Measurements from ENCODE around the gene PRRC2C.
"Not testable (repeated sequence)": the region's sequence is repeated elsewhere in the genome, so short reads cannot be mapped to it uniquely, and the experiment has no call there.

PRRC2C gene

DNA sequence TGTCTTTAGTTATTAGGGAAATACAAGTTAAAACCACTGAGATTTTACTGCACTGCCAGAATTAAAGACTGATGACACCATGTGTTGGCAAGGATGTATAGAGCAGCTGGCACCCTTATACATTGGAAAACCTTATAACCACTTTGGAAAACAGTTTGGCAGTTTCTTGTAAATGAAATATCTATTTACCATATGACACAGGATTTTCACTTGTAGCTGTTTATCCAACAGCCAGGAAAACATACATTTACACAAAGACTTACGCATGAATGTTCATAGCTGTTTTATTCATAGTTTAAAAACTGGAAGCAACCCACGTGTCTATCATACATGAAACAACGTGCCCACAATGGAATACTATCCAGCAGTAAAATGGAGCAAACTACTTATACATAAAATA lies 45.3 kb downstream of the PRRC2C start:
- DNase-seq, result no peak
- TF ChIP-seq, protein P1, sequence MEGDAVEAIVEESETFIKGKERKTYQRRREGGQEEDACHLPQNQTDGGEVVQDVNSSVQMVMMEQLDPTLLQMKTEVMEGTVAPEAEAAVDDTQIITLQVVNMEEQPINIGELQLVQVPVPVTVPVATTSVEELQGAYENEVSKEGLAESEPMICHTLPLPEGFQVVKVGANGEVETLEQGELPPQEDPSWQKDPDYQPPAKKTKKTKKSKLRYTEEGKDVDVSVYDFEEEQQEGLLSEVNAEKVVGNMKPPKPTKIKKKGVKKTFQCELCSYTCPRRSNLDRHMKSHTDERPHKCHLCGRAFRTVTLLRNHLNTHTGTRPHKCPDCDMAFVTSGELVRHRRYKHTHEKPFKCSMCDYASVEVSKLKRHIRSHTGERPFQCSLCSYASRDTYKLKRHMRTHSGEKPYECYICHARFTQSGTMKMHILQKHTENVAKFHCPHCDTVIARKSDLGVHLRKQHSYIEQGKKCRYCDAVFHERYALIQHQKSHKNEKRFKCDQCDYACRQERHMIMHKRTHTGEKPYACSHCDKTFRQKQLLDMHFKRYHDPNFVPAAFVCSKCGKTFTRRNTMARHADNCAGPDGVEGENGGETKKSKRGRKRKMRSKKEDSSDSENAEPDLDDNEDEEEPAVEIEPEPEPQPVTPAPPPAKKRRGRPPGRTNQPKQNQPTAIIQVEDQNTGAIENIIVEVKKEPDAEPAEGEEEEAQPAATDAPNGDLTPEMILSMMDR (IDR thresholded peaks at IDR 0.05; ENCODE audit: low read depth, low read length), result no peak
- H3K4me1 ChIP-seq, result no peaks in the 10 kb centered on the region
- H3K9me3 ChIP-seq, result no peaks in the 10 kb centered on the region
- H3K36me3 ChIP-seq, result peaks cover 84% of the 10 kb centered on the region
- no peak overlapping the region for H3K4me3 ChIP-seq (ENCODE audit: low read depth, low read length)
- no peaks in the 10 kb centered on the region for H3K27me3 ChIP-seq

DNA sequence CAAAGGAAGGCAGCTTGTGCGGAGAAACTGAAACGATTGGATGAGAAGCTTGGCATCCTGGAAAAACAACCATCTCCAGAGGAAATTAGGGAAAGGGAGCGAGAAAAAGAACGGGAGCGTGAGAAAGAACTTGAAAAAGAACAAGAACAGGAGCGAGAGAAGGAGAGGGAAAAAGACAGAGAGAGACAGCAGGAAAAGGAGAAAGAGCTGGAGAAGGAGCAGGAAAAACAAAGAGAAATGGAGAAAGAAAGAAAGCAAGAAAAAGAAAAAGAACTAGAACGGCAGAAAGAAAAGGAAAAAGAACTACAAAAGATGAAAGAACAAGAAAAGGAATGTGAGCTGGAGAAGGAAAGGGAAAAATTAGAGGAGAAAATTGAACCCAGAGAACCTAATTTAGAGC lies 47.2 kb downstream of the PRRC2C start:
- Histone ChIP-seq H3K9me3 (no peaks in the 10 kb centered on the region), H3K27me3 (no peaks in the 10 kb centered on the region), H3K36me3 (peaks cover 87% of the 10 kb centered on the region), H3K4me3 (ENCODE audit: low read depth, low read length) (no peak overlapping the region), H3K4me1 (no peaks in the 10 kb centered on the region)
- no peak for DNase-seq
- TF ChIP-seq, protein P1 (IDR thresholded peaks at IDR 0.05; ENCODE audit: low read depth, low read length), result no peak

DNA sequence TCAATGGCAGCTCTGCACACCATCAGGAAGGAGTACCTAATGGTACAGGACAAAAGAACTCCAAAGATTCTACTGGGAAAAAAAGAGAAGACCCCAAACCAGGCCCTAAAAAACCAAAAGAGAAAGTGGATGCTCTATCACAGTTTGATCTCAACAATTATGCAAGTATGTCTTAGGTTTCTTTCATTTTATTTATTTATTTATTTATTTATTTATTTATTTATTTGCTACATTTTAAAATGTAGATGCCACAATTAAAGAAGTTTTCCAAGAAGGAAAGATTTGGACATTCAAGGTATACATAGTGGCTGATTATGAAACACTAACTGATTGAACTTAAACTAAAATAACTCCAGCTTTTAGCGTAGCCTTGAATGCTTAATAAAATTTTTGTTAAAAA lies 60.2 kb downstream of the PRRC2C start:
- Histone ChIP-seq H3K4me3 (ENCODE audit: low read depth, low read length) (no peak overlapping the region), H3K4me1 (no peaks in the 10 kb centered on the region), H3K36me3 (peaks cover 90% of the 10 kb centered on the region), H3K27me3 (no peaks in the 10 kb centered on the region), H3K9me3 (no peaks in the 10 kb centered on the region)
- DNase-seq, result no peak
- TF ChIP-seq, protein P1 (IDR thresholded peaks at IDR 0.05; ENCODE audit: low read depth, low read length), result no peak

DNA sequence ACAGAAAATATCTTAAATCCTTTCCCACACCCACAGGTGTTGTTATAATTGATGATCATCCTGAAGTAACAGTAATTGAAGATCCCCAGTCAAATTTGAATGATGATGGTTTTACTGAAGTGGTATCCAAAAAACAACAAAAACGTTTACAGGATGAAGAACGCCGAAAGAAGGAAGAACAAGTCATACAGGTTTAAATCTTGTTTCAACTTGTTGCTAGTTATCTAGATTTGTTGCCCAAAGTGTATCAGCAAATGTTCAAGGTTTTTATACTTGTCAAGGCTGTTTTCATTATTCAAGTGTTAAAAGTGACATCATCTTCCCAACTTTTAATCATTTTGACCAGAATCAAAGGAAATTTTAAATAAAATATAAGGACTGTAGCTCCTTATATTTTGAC lies 64.7 kb downstream of the PRRC2C start:
- Histone ChIP-seq H3K27me3 (no peaks in the 10 kb centered on the region), H3K36me3 (peaks cover 86% of the 10 kb centered on the region), H3K4me1 (no peaks in the 10 kb centered on the region), H3K4me3 (ENCODE audit: low read depth, low read length) (no peak overlapping the region), H3K9me3 (no peaks in the 10 kb centered on the region)
- DNase-seq, result no peak
- TF ChIP-seq, protein P1 (IDR thresholded peaks at IDR 0.05; ENCODE audit: low read depth, low read length), result no peak

DNA sequence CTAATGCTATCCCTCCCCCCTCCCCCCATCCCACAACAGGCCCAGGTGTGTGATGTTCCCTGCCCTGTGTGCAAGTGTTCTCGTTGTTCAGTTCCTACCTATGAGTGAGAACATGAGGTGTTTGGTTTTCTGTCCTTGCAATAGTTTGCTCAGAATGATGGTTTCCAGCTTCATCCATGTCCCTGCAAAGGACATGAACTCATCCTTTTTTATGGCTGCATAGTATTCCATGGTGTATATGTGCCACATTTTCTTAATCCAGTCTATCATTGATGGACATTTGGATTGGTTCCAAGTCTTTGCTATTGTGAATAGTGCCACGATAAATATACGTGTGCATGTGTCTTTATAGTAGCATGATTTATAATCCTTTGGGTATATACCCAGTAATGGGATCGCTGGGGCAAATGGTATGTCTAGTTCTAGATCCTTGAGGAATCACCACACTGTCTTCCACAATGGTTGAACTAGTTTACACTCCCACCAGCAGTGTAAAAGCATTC lies 65.3 kb downstream of the PRRC2C start:
- H3K4me3 ChIP-seq (ENCODE audit: low read depth, low read length); H3K27me3 ChIP-seq; DNase-seq; H3K9me3 ChIP-seq; H3K4me1 ChIP-seq: not testable (repeated sequence)
- peaks cover 88% of the 10 kb centered on the region for H3K36me3 ChIP-seq

DNA sequence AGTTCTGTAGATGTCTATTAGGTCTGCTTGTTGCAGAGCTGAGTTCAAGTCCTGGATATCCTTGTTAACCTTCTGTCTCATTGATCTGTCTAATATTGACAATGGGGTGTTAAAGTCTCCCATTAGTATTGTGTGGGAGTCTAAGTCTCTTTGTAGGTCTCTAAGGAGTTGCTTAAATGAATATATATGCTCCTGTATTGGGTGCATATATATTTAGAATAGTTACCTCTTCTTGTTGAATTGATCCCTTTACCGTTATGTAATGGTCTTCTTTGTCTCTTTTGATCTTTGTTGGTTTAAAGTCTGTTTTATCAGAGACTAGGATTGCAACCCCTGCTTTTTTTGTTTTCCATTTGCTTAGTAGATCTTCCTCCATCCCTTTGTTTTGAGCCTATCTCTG lies 68.6 kb downstream of the PRRC2C start:
- H3K36me3 ChIP-seq, result peaks cover 92% of the 10 kb centered on the region
- H3K4me3 ChIP-seq (ENCODE audit: low read depth, low read length); DNase-seq; H3K9me3 ChIP-seq; H3K4me1 ChIP-seq; H3K27me3 ChIP-seq: not testable (repeated sequence)

DNA sequence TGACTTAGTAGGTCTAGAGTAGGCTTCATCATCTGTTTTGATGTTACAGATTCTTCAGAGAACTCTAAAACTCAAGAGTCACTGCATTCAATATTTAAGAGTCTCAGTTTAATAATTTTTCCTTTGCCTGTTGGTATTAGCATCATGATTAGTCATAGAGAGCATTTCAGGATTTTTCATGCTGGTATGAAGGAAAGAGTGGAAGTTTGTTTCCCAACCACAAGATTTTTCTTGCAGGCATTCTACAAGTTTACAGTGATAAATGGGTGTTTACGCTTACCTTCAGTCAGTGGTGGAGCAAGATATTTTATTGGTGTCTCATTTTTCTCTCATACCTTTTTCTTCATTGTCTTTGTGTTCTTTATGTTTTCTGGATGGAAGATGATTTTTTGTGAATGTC lies 78.3 kb downstream of the PRRC2C start:
- Histone ChIP-seq H3K4me3 (ENCODE audit: low read depth, low read length) (no peak overlapping the region), H3K4me1 (no peaks in the 10 kb centered on the region), H3K36me3 (peaks cover 99% of the 10 kb centered on the region), H3K9me3 (no peaks in the 10 kb centered on the region), H3K27me3 (no peaks in the 10 kb centered on the region)
- DNase-seq, result no peak
- TF ChIP-seq, protein P1 (IDR thresholded peaks at IDR 0.05; ENCODE audit: low read depth, low read length), result no peak

Measured in BE2C (cell line).